CD14-positive monocyte (primary cell): ENCODE measurements around the gene SETD1A. TPM values are rescaled to one million over a fixed set of nuclear protein-coding genes. Genes with fewer than 3 reads are reported as not detected.
A peak's percentile ranks its signal among the peaks of the same experiment; 100 is the strongest.

Experiments
- DNase-seq, 3 donors: peaks; one replicate each; pipeline ENCODE4 v3.0.0-alpha.2; 2011 to 2022
- H2AFZ ChIP-seq: 2 replicates; pipeline ENCODE4 v1.6.0; 2012; ENCODE audit warnings: mild to moderate bottlenecking, low read depth, low read length, inconsistent platforms; ENCODE audit not compliant: insufficient read depth, poor library complexity, severe bottlenecking
- H3K27ac ChIP-seq, 2 donors: 1 replicate in 1 of 2; 2 replicates in 1 of 2; pipeline ENCODE4 v1.5.1; 2012 to 2013; ENCODE audit warnings: low read length in 2 of 2, control low read depth in 1 of 2, inconsistent platforms in 1 of 2, low read depth in 1 of 2, mild to moderate bottlenecking in 1 of 2
- H3K27me3 ChIP-seq, 2 donors: one replicate each; pipeline versions ENCODE4 v1.6.0 to v1.6.1; 2011 to 2013; ENCODE audit warnings: low read length in 2 of 2; ENCODE audit not compliant: control insufficient read depth in 2 of 2, insufficient read depth in 2 of 2
- H3K36me3 ChIP-seq, 2 donors: replicated peaks in 1 of 2; 1 replicate in 1 of 2; 2 replicates in 1 of 2; pipeline versions ENCODE4 v1.5.1 to v1.6.1; 2012 to 2013; ENCODE audit warnings: low read length in 2 of 2, control low read depth in 1 of 2, inconsistent platforms in 1 of 2, mild to moderate bottlenecking in 1 of 2; ENCODE audit not compliant: insufficient read depth in 2 of 2, control insufficient read depth in 1 of 2
- H3K4me1 ChIP-seq, 2 donors: 1 replicate in 1 of 2; 2 replicates in 1 of 2; pipeline versions ENCODE4 v1.5.1 to v1.6.1; 2012 to 2013; ENCODE audit warnings: low read length in 2 of 2, control low read depth in 1 of 2, inconsistent platforms in 1 of 2, mild to moderate bottlenecking in 1 of 2, moderate library complexity in 1 of 2; ENCODE audit not compliant: insufficient read depth in 2 of 2, control insufficient read depth in 1 of 2
- H3K4me2 ChIP-seq: replicated peaks from 2 replicates; pipeline ENCODE3; 2012; ENCODE audit warnings: low read length, moderate library complexity, mild to moderate bottlenecking; ENCODE audit not compliant: poor library complexity, severe bottlenecking; ENCODE audit errors: extremely low read depth
- H3K4me3 ChIP-seq, 3 experiments: fragments of 200-600 bp in 1 of 3; sonication (generic) in 1 of 3; replicated peaks in 1 of 3; 1 replicate in 2 of 3; 2 replicates in 1 of 3; pipeline ENCODE4 v1.5.1; 2011 to 2013; ENCODE audit warnings: low read length in 3 of 3, mild to moderate bottlenecking in 3 of 3, control low read depth in 2 of 3, low read depth in 2 of 3, inconsistent platforms in 1 of 3, moderate library complexity in 1 of 3
- H3K79me2 ChIP-seq: 2 replicates; pipeline ENCODE4 v1.6.0; 2012; ENCODE audit warnings: mild to moderate bottlenecking, control low read depth, inconsistent platforms, low read length, moderate library complexity; ENCODE audit not compliant: insufficient read depth
- H3K9ac ChIP-seq: 2 replicates; pipeline ENCODE4 v1.6.0; 2017; ENCODE audit warnings: low read length, mild to moderate bottlenecking; ENCODE audit not compliant: insufficient read depth, poor library complexity, severe bottlenecking
- H3K9me3 ChIP-seq, 2 donors: replicated peaks in 1 of 2; 1 replicate in 1 of 2; 2 replicates in 1 of 2; pipeline versions ENCODE4 v1.5.1 to v1.6.1; 2012 to 2013; ENCODE audit warnings: low read length in 2 of 2, control low read depth in 1 of 2; ENCODE audit not compliant: control insufficient read depth in 1 of 2, insufficient read depth in 1 of 2
- H4K20me1 ChIP-seq: 2 replicates; pipeline ENCODE4 v1.6.0; 2012; ENCODE audit warnings: mild to moderate bottlenecking, low read length, control low read depth, moderate library complexity; ENCODE audit not compliant: insufficient read depth
- H3K27ac Mint-ChIP-seq, 7 donors: one replicate each; pipeline ENCODE4 v1.8.0; 2020; ENCODE audit warnings: mild to moderate bottlenecking in 7 of 7, mixed read lengths in 7 of 7, moderate library complexity in 6 of 7, inconsistent platforms in 2 of 7
- H3K27me3 Mint-ChIP-seq, 3 donors: one replicate each; pipeline ENCODE4 v1.8.0; 2021 to 2022; ENCODE audit warnings: low read depth in 3 of 3, mild to moderate bottlenecking in 3 of 3, mixed read lengths in 3 of 3, moderate library complexity in 3 of 3, inconsistent platforms in 1 of 3
- H3K36me3 Mint-ChIP-seq, 2 donors: one replicate each; pipeline ENCODE4 v1.8.0; 2020; ENCODE audit warnings: mixed read lengths in 2 of 2, inconsistent platforms in 1 of 2, mild to moderate bottlenecking in 1 of 2
- H3K4me1 Mint-ChIP-seq: one replicate; pipeline ENCODE4 v1.8.0; 2020; ENCODE audit warnings: mild to moderate bottlenecking, mixed read lengths
- H3K4me3 Mint-ChIP-seq, 2 donors: one replicate each; pipeline ENCODE4 v1.8.0; 2020; ENCODE audit warnings: mild to moderate bottlenecking in 2 of 2, mixed read lengths in 2 of 2, moderate library complexity in 1 of 2
- H3K9me3 Mint-ChIP-seq, 7 donors: one replicate each; pipeline ENCODE4 v1.8.0; 2020 to 2022; ENCODE audit warnings: mixed read lengths in 7 of 7, mild to moderate bottlenecking in 6 of 7, moderate library complexity in 6 of 7, inconsistent platforms in 2 of 7
- WGBS: methylation state at CpG from one replicate; pipeline ENCODE4 v1.1.5; 2013; ENCODE audit warnings: missing lambda C conversion rate; ENCODE audit not compliant: insufficient coverage; 5-methylcytosine and 5-hydroxymethylcytosine counted together
- intact Hi-C, 2 donors: fragments of 100-400 bp; cut with micrococcal nuclease; formaldehyde crosslinking; loops; one replicate each; pipeline versions ENCODE4 v1.15.0 to v1.15.1; 2023
- polyA plus RNA-seq, 3 donors: library from polyadenylated mRNA; depleted of rRNA in 1 of 3; unstranded in 2 of 3; stranded (reverse) in 1 of 3; fragments of 300-500 nt in 2 of 3; fragments of >200 nt in 1 of 3; fragmentation: Illumina TruSeq in 2 of 3; gene quantifications; 1 replicate in 2 of 3; 2 replicates in 1 of 3; pipeline ENCODE4 v1.2.3, GENCODE V29; 2012 to 2021
- TF ChIP-seq, protein P1 (sequence below): fragments of 200-600 bp; IDR thresholded peaks from one replicate; pipeline ENCODE4 v1.8.0; 2022; ENCODE audit warnings: antibody characterized with exemption, mild to moderate bottlenecking

Gene SETD1A
- polyA plus RNA-seq, 3 donors = 0.16 to 6.6 (median 1.3) TPM

DNA sequence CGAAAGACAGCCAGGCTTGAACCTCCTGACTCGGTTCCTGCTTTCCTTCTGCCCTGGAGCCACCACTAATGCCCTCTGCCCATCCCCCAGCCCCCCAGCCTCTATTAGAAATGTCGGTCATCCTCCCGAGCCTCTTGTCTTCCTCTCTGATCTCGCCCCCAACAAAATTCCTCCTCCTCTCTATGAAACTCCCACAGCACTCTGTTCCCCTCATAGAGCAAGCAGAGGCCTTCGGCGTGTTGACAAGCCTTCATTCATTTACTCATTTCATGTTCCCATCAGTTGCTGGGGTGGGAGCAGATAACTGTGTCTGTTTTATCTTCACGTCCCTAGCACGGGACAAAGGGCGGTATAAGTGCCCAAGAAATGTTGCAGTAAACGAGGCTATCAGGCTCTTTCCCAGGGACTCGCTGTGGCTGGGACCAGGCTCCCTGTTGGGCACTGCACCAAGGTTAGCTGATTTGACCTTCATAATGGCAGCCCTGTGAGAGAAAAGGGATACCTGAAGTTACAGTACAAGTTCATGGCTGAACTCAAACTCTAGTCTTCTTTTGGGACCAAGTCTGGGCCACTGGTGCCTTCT, 26.4 kb upstream of the SETD1A start:
- Mint-ChIP-seq H3K27ac (peak overlapping the region in 1 of 7 donors; percentile 68), H3K4me1 (peaks cover 14% of the 10 kb centered on the region), H3K27me3 (no peaks in the 10 kb centered on the region), H3K36me3 (peaks cover 37 to 67% of the 10 kb centered on the region in 2 donors), H3K9me3 (no peaks in the 10 kb centered on the region), H3K4me3 (no peak overlapping the region)
- Histone ChIP-seq H3K79me2 (no peaks in the 10 kb centered on the region), H3K9me3 (no peaks in the 10 kb centered on the region), H4K20me1 (no peaks in the 10 kb centered on the region), H3K27ac (no peak overlapping the region), H3K4me3 (no peak overlapping the region), H3K9ac (no peak overlapping the region), H3K27me3 (no peaks in the 10 kb centered on the region), H3K36me3 (peaks cover 25 to 59% of the 10 kb centered on the region in 2 donors), H3K4me2 (no peak overlapping the region), H3K4me1 (peaks cover 5 to 8% of the 10 kb centered on the region in 2 donors), H2AFZ (no peak overlapping the region)
- no peak for DNase-seq
- TF ChIP-seq, protein P1, sequence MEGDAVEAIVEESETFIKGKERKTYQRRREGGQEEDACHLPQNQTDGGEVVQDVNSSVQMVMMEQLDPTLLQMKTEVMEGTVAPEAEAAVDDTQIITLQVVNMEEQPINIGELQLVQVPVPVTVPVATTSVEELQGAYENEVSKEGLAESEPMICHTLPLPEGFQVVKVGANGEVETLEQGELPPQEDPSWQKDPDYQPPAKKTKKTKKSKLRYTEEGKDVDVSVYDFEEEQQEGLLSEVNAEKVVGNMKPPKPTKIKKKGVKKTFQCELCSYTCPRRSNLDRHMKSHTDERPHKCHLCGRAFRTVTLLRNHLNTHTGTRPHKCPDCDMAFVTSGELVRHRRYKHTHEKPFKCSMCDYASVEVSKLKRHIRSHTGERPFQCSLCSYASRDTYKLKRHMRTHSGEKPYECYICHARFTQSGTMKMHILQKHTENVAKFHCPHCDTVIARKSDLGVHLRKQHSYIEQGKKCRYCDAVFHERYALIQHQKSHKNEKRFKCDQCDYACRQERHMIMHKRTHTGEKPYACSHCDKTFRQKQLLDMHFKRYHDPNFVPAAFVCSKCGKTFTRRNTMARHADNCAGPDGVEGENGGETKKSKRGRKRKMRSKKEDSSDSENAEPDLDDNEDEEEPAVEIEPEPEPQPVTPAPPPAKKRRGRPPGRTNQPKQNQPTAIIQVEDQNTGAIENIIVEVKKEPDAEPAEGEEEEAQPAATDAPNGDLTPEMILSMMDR = no peak
- 78% methylated on average over 11 of the region's 12 CpGs for WGBS
- intact Hi-C loops = no loop called here

DNA sequence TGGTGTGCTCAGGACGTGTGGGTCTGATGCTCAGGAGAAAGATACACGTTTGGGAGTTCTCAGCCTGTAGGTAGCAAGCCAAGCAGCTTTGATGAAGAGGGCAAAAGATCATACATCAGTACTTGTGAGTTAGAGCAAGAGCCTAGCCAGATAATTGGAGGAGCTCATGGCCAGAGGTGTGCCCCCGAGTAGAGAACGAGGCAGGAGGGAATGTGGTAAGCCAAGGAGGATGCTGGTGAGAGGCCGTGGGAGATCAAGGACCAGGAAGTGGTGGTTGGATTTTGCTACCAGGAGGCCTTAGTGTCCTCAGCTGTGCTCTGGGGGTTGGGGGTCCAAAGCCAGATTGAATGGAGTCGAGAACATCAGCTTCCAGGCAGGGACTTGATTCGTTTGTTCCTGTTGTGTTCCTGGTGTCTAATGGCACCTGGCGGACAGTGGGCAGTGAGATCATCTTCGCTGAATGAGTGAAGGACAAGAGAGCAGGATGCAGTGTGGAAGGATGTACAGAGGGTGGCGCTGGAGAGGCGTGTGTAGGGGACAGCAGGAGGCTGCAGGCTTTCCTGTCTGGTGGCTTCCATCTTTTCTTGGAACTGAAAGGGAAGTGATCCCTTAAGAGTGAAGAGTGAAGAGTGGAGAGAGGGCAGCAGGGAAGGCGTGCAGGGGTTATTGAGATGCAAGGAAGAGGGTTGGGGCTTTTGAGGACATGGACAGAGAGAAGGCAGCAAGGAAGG, 22.6 kb upstream of the SETD1A start:
- H2AFZ ChIP-seq = no peak overlapping the region
- peak overlapping the region in 4 of 7 donors; percentile 4 to 72 (median 50) for H3K27ac Mint-ChIP-seq
- DNase-seq = peak; percentile 38 to 62 (median 55)
- H3K4me2 ChIP-seq = no peak overlapping the region
- peaks cover 22% of the 10 kb centered on the region for H3K4me1 Mint-ChIP-seq
- peaks cover 14 to 17% of the 10 kb centered on the region in 2 donors for H3K4me1 ChIP-seq
- H3K36me3 Mint-ChIP-seq = peaks cover 36 to 60% of the 10 kb centered on the region in 2 donors
- intact Hi-C loops = loop anchor here in 1 of 2 donors (5.0 kb wide), 1 partner anchor 88 kb away; no protein-coding TSS in a partner anchor
- H4K20me1 ChIP-seq = no peaks in the 10 kb centered on the region
- no peak overlapping the region for H3K4me3 Mint-ChIP-seq
- H3K79me2 ChIP-seq = no peaks in the 10 kb centered on the region
- H3K27me3 Mint-ChIP-seq = no peaks in the 10 kb centered on the region
- H3K9ac ChIP-seq = no peak overlapping the region
- no peak overlapping the region for H3K4me3 ChIP-seq
- WGBS = 45% methylated on average over 12 of the region's 12 CpGs
- peaks cover 15 to 42% of the 10 kb centered on the region in 2 donors for H3K36me3 ChIP-seq
- no peaks in the 10 kb centered on the region for H3K9me3 Mint-ChIP-seq
- no peaks in the 10 kb centered on the region for H3K9me3 ChIP-seq
- TF ChIP-seq, protein P1 = peak; percentile 75
- H3K27me3 ChIP-seq = no peaks in the 10 kb centered on the region
- no peak overlapping the region for H3K27ac ChIP-seq
